Measurements from ENCODE around the gene CKAP2L. TPM values are rescaled to one million over a fixed set of nuclear protein-coding genes. Genes with fewer than 3 reads are reported as not detected.

CKAP2L gene
- total RNA-seq, 1 experiment from 2014 or later, result 20.7 TPM

- H3F3A ChIP-seq (ENCODE audit: low read length, unreplicated experiment), result no peaks in the 10 kb centered on the region
- no peaks in the 10 kb centered on the region for H3K9me3 ChIP-seq (ENCODE audit: low read length)
- H4K20me1 ChIP-seq (ENCODE audit: low read length), result no peaks in the 10 kb centered on the region
- BruUV-seq (replicated peaks), result no TSS peak
- 0 out of 2 replicates have a peak overlapping the region, but pooled peaks have one; percentile 24 for H3K9ac ChIP-seq (ENCODE audit: low read length)
- no peaks in the 10 kb centered on the region for H3K36me3 ChIP-seq (ENCODE audit: low read depth, low read length)
- H3K4me3 ChIP-seq (ENCODE audit: low read length), result no peak overlapping the region
- no peak overlapping the region for H2AFZ ChIP-seq (ENCODE audit: low read length)
- peaks cover 49% of the 10 kb centered on the region for H3K4me1 ChIP-seq (ENCODE audit: insufficient read depth, low read length)
- TF ChIP-seq EZH2phosphoT487 (IDR thresholded peaks at IDR 0.05; ENCODE audit: borderline replicate concordance, low read length), result no peak
- TF ChIP-seq EZH2 (IDR thresholded peaks at IDR 0.05; ENCODE audit: low read length, unreplicated experiment), result no peak
- TF ChIP-seq CTCF (conservative IDR thresholded peaks at IDR 0.05; ENCODE audit: low read depth, low read length), result no peak
- H3K79me2 ChIP-seq (ENCODE audit: low read length), result no peaks in the 10 kb centered on the region
- DNase-seq (peak; percentile 96), ATAC-seq (peak; percentile 80)
- intact Hi-C loops (cut with micrococcal nuclease), result loop anchor here (2.0 to 5.0 kb wide), 2 partner anchors 35 to 48 kb away; partner anchors contain the start of gene SLC20A1
- no peaks in the 10 kb centered on the region for H3K27me3 ChIP-seq (ENCODE audit: low read length)
- ChIA-PET CTCF (interaction anchor here (0.7 to 1.1 kb wide), 3 partner anchors 34 to 66 kb away, joined by 3 to 8 read pairs (median 3); no protein-coding TSS in a partner anchor), POLR2A (ENCODE audit: unreplicated experiment) (interaction anchor here (0.6 to 1.0 kb wide), 4 partner anchors 11 to 71 kb away, joined by 3 to 6 read pairs (median 4); partner anchors contain the start of gene SLC20A1)
- peak overlapping the region; percentile 66 for H3K27ac ChIP-seq (ENCODE audit: low read length)
- H3K4me2 ChIP-seq (ENCODE audit: low read length), result peak overlapping the region; percentile 56
- no peaks in the 10 kb centered on the region for H3K9me2 ChIP-seq (replicated peaks; ENCODE audit: low read length)
These were observed 71.9 kb downstream of the CKAP2L start for GRCh38 chr2:112692495-112692911.

DNA sequence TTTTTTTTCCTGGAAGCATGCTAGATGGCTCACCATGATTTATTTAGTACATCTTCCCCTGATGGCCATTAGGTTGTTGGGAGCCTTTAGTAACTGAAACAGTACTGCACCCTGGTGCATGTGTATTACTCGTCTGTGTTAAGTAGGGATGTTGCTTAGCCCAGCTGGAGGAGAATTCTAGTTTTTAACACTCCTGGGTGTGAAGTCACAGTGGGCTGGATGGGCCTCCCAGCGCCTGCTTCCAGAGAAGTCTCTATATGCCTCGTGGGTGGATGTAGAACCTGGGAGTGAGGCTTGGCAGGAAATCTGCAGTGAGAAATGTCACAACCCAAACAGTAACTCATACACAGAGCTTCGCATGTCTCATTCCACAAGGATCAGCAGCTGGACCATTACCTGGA is 72.5 kb downstream of the CKAP2L start:
- Histone ChIP-seq H2AFZ (ENCODE audit: low read length) (no peak overlapping the region), H3K36me3 (ENCODE audit: low read depth, low read length) (no peaks in the 10 kb centered on the region), H3K4me3 (ENCODE audit: low read length) (no peak overlapping the region), H3K4me1 (ENCODE audit: insufficient read depth, low read length) (peaks cover 50% of the 10 kb centered on the region), H3K27me3 (ENCODE audit: low read length) (no peaks in the 10 kb centered on the region), H3K9me2 (replicated peaks; ENCODE audit: low read length) (no peaks in the 10 kb centered on the region), H4K20me1 (ENCODE audit: low read length) (no peaks in the 10 kb centered on the region), H3K4me2 (ENCODE audit: low read length) (peak overlapping the region; percentile 26), H3K79me2 (ENCODE audit: low read length) (no peaks in the 10 kb centered on the region), H3K9me3 (ENCODE audit: low read length) (no peaks in the 10 kb centered on the region), H3K27ac (ENCODE audit: low read length) (peak overlapping the region; percentile 65), H3F3A (ENCODE audit: low read length, unreplicated experiment) (no peaks in the 10 kb centered on the region), H3K9ac (ENCODE audit: low read length) (no peak overlapping the region)
- DNase-seq, result no peak
- TF ChIP-seq CTCF (conservative IDR thresholded peaks at IDR 0.05; ENCODE audit: low read depth, low read length), result no peak
- no peak for TF ChIP-seq EZH2phosphoT487 (IDR thresholded peaks at IDR 0.05; ENCODE audit: borderline replicate concordance, low read length)
- TF ChIP-seq EZH2 (IDR thresholded peaks at IDR 0.05; ENCODE audit: low read length, unreplicated experiment), result no peak
- BruUV-seq (replicated peaks), result TSS peak; percentile 82
- CTCF ChIA-PET, result interaction anchor here (0.5 to 1.4 kb wide), 5 partner anchors 23 to 66 kb away, joined by 3 to 8 read pairs (median 3); no protein-coding TSS in a partner anchor
- ATAC-seq, result no peak
- intact Hi-C loops (cut with micrococcal nuclease), result loop anchor here (2.0 to 5.0 kb wide), 2 partner anchors 35 to 47 kb away; partner anchors contain the start of gene SLC20A1
- POLR2A ChIA-PET (ENCODE audit: unreplicated experiment), result interaction anchor here (0.6 to 1.0 kb wide), 5 partner anchors 12 to 72 kb away, joined by 3 to 6 read pairs (median 4); partner anchors contain the start of gene SLC20A1

Measured in PC-3 (cell line).